MM.1S (cell line): ENCODE results near the gene BLCAP.

Experiments
- DNase-seq: peaks from one replicate; pipeline ENCODE4 v3.0.0-alpha.2; 2015
- H2AFZ ChIP-seq: fragments of 300-600 bp; sonication (generic); 2 replicates; pipeline ENCODE4 v1.6.0; 2016; ENCODE audit warnings: antibody characterized with exemption, low read length
- H3F3A ChIP-seq: fragments of 300-600 bp; sonication (generic); 2 replicates; pipeline ENCODE4 v1.6.1; 2016; ENCODE audit warnings: mild to moderate bottlenecking, antibody characterized with exemption, low read length, moderate library complexity, mixed read lengths; ENCODE audit not compliant: insufficient read depth
- H3K27ac ChIP-seq: fragments of 300-600 bp; sonication (generic); 2 replicates; pipeline ENCODE4 v1.5.1; 2016; ENCODE audit warnings: mild to moderate bottlenecking, low read length
- H3K27me3 ChIP-seq: fragments of 300-600 bp; sonication (generic); replicated peaks from 2 replicates; pipeline ENCODE4 v1.6.0; 2016; ENCODE audit warnings: low read length; ENCODE audit not compliant: insufficient read depth
- H3K36me3 ChIP-seq: fragments of 300-600 bp; sonication (generic); replicated peaks from 2 replicates; pipeline ENCODE4 v1.6.1; 2016; ENCODE audit warnings: mild to moderate bottlenecking, low read length, mixed read lengths; ENCODE audit not compliant: insufficient read depth
- H3K4me1 ChIP-seq: fragments of 300-600 bp; sonication (generic); 2 replicates; pipeline ENCODE4 v1.6.1; 2016; ENCODE audit warnings: low read length, mixed read lengths
- H3K4me2 ChIP-seq: fragments of 300-600 bp; sonication (generic); 2 replicates; pipeline ENCODE4 v1.6.0; 2016; ENCODE audit warnings: low read depth, low read length
- H3K4me3 ChIP-seq: fragments of 300-600 bp; sonication (generic); 2 replicates; pipeline ENCODE4 v1.5.1; 2016; ENCODE audit warnings: low read length, mixed read lengths
- H3K79me2 ChIP-seq: fragments of 300-600 bp; sonication (generic); 2 replicates; pipeline ENCODE4 v1.6.1; 2016; ENCODE audit warnings: mixed run types, low read length, mixed read lengths
- H3K9ac ChIP-seq: fragments of 300-600 bp; sonication (generic); 2 replicates; pipeline ENCODE4 v1.6.1; 2016; ENCODE audit warnings: low read length, mixed read lengths
- H3K9me2 ChIP-seq: fragments of 300-600 bp; sonication (generic); replicated peaks from 2 replicates; pipeline ENCODE4 v1.6.1; 2016; ENCODE audit warnings: mild to moderate bottlenecking, low read length, mixed read lengths; ENCODE audit not compliant: insufficient read depth
- H3K9me3 ChIP-seq: fragments of 300-600 bp; sonication (generic); replicated peaks from 2 replicates; pipeline ENCODE4 v1.6.1; 2016; ENCODE audit warnings: mild to moderate bottlenecking, low read length, mixed read lengths; ENCODE audit not compliant: insufficient read depth
- H4K20me1 ChIP-seq: fragments of 300-600 bp; sonication (generic); 2 replicates; pipeline ENCODE4 v1.6.1; 2016; ENCODE audit warnings: mild to moderate bottlenecking, low read length, moderate library complexity, mixed read lengths; ENCODE audit not compliant: insufficient read depth
- CTCF ChIP-seq: fragments of 300-600 bp; sonication (generic); IDR thresholded peaks from 2 replicates; pipeline ENCODE4 v1.5.1; 2016; ENCODE audit warnings: antibody characterized with exemption, low read length, mixed read lengths
- EZH2 ChIP-seq: fragments of 300-600 bp; sonication (generic); optimal IDR thresholded peaks from 2 replicates; pipeline ENCODE3; 2017; ENCODE audit warnings: low read depth, mild to moderate bottlenecking, antibody characterized with exemption, low read length, mixed read lengths
- EZH2phosphoT487 ChIP-seq: fragments of 300-600 bp; sonication (generic); IDR thresholded peaks from 2 replicates; pipeline ENCODE4 v1.6.1; 2018; ENCODE audit warnings: antibody characterized with exemption, low read length

Gene BLCAP

GRCh38 chr20:37523911-37524700 is 3.6 kb downstream of the BLCAP start:
- H3K4me3 ChIP-seq, result no peak overlapping the region
- H3K9me3 ChIP-seq, result no peaks in the 10 kb centered on the region
- H2AFZ ChIP-seq, result no peak overlapping the region
- H3K79me2 ChIP-seq, result peaks cover 68% of the 10 kb centered on the region
- no peaks in the 10 kb centered on the region for H3K36me3 ChIP-seq
- H3K27ac ChIP-seq, result no peak overlapping the region
- no peak overlapping the region for H3K9ac ChIP-seq
- H4K20me1 ChIP-seq, result no peaks in the 10 kb centered on the region
- H3K4me1 ChIP-seq, result peaks cover 33% of the 10 kb centered on the region
- no peak for DNase-seq
- H3F3A ChIP-seq, result peaks cover 7% of the 10 kb centered on the region; the same call in 1 of the 2 replicates
- TF ChIP-seq EZH2 (no peak), CTCF (no peak), EZH2phosphoT487 (no peak)
- peak overlapping the region; percentile 12; the same call in 1 of the 2 replicates for H3K4me2 ChIP-seq
- H3K9me2 ChIP-seq, result no peaks in the 10 kb centered on the region
- no peaks in the 10 kb centered on the region for H3K27me3 ChIP-seq

GRCh38 chr20:37523012-37523391 is 4.7 kb downstream of the BLCAP start:
- no peak overlapping the region for H3K27ac ChIP-seq
- no peak overlapping the region for H3K9ac ChIP-seq
- no peaks in the 10 kb centered on the region for H3K27me3 ChIP-seq
- H2AFZ ChIP-seq, result no peak overlapping the region
- H3K4me2 ChIP-seq, result no peak overlapping the region
- peaks cover 68% of the 10 kb centered on the region for H3K79me2 ChIP-seq
- peaks cover 29% of the 10 kb centered on the region for H3K4me1 ChIP-seq
- no peaks in the 10 kb centered on the region for H3K36me3 ChIP-seq
- no peak overlapping the region for H3K4me3 ChIP-seq
- peaks cover 7% of the 10 kb centered on the region; the same call in 1 of the 2 replicates for H3F3A ChIP-seq
- H3K9me3 ChIP-seq, result no peaks in the 10 kb centered on the region
- H4K20me1 ChIP-seq, result no peaks in the 10 kb centered on the region
- no peak for DNase-seq
- no peaks in the 10 kb centered on the region for H3K9me2 ChIP-seq
- TF ChIP-seq EZH2phosphoT487 (no peak), CTCF (no peak), EZH2 (no peak)

GRCh38 chr20:37522260-37523011 is 5.2 kb downstream of the BLCAP start:
- no peak overlapping the region for H3K27ac ChIP-seq
- no peak overlapping the region for H3K9ac ChIP-seq
- no peak overlapping the region for H3K4me2 ChIP-seq
- H3K27me3 ChIP-seq, result no peaks in the 10 kb centered on the region
- no peak for DNase-seq
- H2AFZ ChIP-seq, result no peak overlapping the region
- no peaks in the 10 kb centered on the region for H3K9me3 ChIP-seq
- peaks cover 29% of the 10 kb centered on the region for H3K4me1 ChIP-seq
- peaks cover 7% of the 10 kb centered on the region; the same call in 1 of the 2 replicates for H3F3A ChIP-seq
- no peaks in the 10 kb centered on the region for H4K20me1 ChIP-seq
- H3K79me2 ChIP-seq, result peaks cover 65% of the 10 kb centered on the region
- no peaks in the 10 kb centered on the region for H3K36me3 ChIP-seq
- no peak overlapping the region for H3K4me3 ChIP-seq
- H3K9me2 ChIP-seq, result no peaks in the 10 kb centered on the region
- no peak for TF ChIP-seq EZH2
- no peak for TF ChIP-seq CTCF
